HFFc6 (cell line): ENCODE results near the gene TTC4. TPM values are rescaled to one million over a fixed set of nuclear protein-coding genes. Genes with fewer than 3 reads are reported as not detected.

Source experiments
- DNase-seq: peaks from one replicate; pipeline ENCODE4 v3.0.0-alpha.2; 2018
- H3K27ac Mint-ChIP-seq: 2 replicates; pipeline ENCODE4 v1.8.0; 2020; ENCODE audit warnings: mild to moderate bottlenecking, mixed read lengths
- H3K27me3 Mint-ChIP-seq: 2 replicates; pipeline ENCODE4 v1.8.0; 2021; ENCODE audit warnings: mild to moderate bottlenecking, moderate library complexity, mixed read lengths; ENCODE audit not compliant: insufficient read depth
- H3K36me3 Mint-ChIP-seq: 2 replicates; pipeline ENCODE4 v1.8.0; 2021; ENCODE audit warnings: low read depth, mixed read lengths
- H3K4me1 Mint-ChIP-seq: 2 replicates; pipeline ENCODE4 v1.8.0; 2020; ENCODE audit warnings: low read depth, mixed read lengths
- H3K4me3 Mint-ChIP-seq: 2 replicates; pipeline ENCODE4 v1.8.0; 2020; ENCODE audit warnings: mild to moderate bottlenecking, moderate library complexity, mixed read lengths
- H3K9me3 Mint-ChIP-seq: 2 replicates; pipeline ENCODE4 v1.8.0; 2020; ENCODE audit warnings: mild to moderate bottlenecking, mixed read lengths
- total RNA-seq, 6 experiments: library from RNA; stranded (reverse); fragmentation: NEBNext Ultra II Directional; extraction: Animal tissue kit (Norgen Biotek cat#: 25700); gene quantifications; 2 replicates in 1 of 6; 3 replicates in 5 of 6; pipeline ENCODE4 v1.2.3, GENCODE V29; 2021
- TF ChIP-seq, protein P1 (sequence below): fragments of 200-600 bp; sonication (generic); IDR thresholded peaks from 2 replicates; pipeline ENCODE4 v1.5.0; 2021; ENCODE audit warnings: antibody characterized with exemption, mild to moderate bottlenecking

The TTC4 gene
- total RNA-seq, 6 experiments from 2014 or later, result 20.1 to 31.5 (median 28.2) TPM

DNA sequence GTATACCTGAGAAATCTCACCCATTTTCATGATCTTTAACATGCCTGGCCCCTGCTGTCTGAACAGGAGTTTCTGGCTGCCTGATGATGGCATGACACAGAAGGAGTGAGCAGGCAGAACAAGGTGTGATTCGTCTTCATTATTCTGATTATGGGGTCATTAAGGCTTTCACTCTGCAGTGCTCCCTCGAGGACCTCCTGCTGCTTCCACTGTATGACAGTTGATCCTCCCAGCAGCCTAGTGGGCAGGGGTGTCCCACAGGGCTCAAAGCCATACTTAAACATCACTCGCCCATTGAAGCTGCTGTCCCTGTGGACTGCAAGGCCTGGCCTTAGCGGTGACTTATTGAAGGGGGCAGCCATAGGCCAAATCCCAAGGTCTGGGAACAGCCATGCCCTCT is 61.4 kb downstream of the TTC4 start:
- no peak overlapping the region for H3K4me3 Mint-ChIP-seq
- H3K27ac Mint-ChIP-seq, result no peak overlapping the region
- TF ChIP-seq, protein P1, sequence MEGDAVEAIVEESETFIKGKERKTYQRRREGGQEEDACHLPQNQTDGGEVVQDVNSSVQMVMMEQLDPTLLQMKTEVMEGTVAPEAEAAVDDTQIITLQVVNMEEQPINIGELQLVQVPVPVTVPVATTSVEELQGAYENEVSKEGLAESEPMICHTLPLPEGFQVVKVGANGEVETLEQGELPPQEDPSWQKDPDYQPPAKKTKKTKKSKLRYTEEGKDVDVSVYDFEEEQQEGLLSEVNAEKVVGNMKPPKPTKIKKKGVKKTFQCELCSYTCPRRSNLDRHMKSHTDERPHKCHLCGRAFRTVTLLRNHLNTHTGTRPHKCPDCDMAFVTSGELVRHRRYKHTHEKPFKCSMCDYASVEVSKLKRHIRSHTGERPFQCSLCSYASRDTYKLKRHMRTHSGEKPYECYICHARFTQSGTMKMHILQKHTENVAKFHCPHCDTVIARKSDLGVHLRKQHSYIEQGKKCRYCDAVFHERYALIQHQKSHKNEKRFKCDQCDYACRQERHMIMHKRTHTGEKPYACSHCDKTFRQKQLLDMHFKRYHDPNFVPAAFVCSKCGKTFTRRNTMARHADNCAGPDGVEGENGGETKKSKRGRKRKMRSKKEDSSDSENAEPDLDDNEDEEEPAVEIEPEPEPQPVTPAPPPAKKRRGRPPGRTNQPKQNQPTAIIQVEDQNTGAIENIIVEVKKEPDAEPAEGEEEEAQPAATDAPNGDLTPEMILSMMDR, result no peak
- no peak for DNase-seq
- peaks cover 4% of the 10 kb centered on the region; the same call in 1 of the 2 replicates for H3K36me3 Mint-ChIP-seq
- peaks cover 6% of the 10 kb centered on the region for H3K4me1 Mint-ChIP-seq
- peaks cover 29% of the 10 kb centered on the region for H3K27me3 Mint-ChIP-seq
- peaks cover 4% of the 10 kb centered on the region; the same call in 1 of the 2 replicates for H3K9me3 Mint-ChIP-seq

DNA sequence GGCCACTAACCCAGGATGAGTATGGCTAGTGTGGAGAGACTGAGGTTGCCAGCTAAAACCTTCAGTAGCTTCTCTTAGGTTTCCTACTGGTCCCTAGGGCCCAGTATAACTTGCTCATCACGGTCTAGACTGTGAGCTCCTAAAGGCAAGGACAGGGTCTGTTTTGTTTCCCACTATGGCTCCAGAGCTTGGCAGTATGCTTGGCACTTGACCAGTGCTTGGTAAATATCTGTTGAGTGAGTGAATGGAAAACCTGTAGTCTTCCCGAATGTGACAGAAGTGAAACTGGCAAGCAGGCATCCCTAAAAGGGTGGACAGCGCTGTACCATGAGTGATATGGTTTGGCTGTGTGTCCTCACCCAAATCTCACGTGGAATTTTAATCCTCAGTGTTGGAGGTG is 61.8 kb downstream of the TTC4 start:
- peaks cover 33% of the 10 kb centered on the region for H3K27me3 Mint-ChIP-seq
- no peak for DNase-seq
- H3K4me3 Mint-ChIP-seq, result no peak overlapping the region
- H3K4me1 Mint-ChIP-seq, result peaks cover 6% of the 10 kb centered on the region
- no peak overlapping the region for H3K27ac Mint-ChIP-seq
- TF ChIP-seq, protein P1, result no peak
- peaks cover 4% of the 10 kb centered on the region; the same call in 1 of the 2 replicates for H3K9me3 Mint-ChIP-seq
- peaks cover 4% of the 10 kb centered on the region; the same call in 1 of the 2 replicates for H3K36me3 Mint-ChIP-seq

DNA sequence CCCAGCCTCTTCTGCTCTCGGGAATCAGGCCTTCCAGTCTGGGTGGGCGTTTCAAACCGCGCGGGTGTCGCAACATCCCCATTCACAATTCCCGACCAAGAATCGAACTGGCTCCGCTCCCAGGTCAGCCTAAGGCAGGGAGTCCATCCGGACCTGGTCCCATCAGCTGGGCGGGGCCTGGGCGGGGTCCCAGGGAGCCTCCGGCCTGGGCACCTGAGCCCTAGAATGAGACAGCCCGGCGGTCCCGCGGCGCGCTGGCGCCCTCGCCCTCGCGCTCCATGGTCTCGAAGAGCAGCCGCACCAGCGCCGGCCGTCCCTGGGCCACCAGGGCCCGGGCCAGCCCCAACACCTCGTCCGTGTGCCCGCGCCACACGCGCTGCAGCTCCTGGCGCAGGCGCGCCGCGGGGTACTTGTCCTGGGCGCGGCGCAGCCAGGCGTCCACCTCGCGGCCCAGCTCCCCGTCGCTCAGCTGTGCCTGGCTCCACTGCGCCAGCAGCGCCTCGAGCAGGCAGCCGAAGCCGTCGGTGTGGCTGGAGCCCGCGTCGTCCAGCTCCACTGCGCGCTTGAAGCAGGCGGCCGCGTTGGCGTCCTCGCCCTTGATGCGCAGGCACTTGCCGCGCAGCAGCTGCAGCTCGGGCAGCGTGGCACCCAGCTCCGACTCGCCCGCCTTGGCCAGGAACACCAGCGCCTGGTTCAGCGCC is 65.5 kb downstream of the TTC4 start:
- H3K27me3 Mint-ChIP-seq, result peaks cover 40% of the 10 kb centered on the region

DNA sequence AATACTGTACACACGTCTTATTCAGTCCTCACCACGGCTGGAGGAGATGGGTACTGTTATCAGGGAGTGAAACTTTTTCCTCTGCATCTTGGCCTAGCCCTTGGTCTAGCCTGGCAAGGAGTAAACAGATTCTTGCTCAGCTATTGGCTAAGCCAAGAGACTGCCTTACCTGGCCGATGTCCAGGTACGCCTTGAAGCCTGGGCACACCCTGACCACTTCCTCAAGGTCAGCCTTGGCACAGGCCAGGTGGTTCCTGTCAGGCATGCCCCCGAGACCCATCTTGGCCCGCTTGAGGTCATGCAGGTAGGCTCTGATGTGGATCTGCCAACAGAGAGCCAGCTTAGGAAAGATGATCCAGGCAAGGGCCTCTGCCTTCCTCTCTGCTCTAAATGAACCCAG is 66.5 kb downstream of the TTC4 start:
- peaks cover 40% of the 10 kb centered on the region for H3K27me3 Mint-ChIP-seq

More for the DNA sequence above, 65.5 kb downstream of the TTC4 start:
- Mint-ChIP-seq H3K36me3 (no peaks in the 10 kb centered on the region), H3K4me1 (no peaks in the 10 kb centered on the region), H3K27ac (no peak overlapping the region), H3K9me3 (no peaks in the 10 kb centered on the region), H3K4me3 (no peak overlapping the region)
- DNase-seq, result no peak
- TF ChIP-seq, protein P1, result no peak

DNA sequence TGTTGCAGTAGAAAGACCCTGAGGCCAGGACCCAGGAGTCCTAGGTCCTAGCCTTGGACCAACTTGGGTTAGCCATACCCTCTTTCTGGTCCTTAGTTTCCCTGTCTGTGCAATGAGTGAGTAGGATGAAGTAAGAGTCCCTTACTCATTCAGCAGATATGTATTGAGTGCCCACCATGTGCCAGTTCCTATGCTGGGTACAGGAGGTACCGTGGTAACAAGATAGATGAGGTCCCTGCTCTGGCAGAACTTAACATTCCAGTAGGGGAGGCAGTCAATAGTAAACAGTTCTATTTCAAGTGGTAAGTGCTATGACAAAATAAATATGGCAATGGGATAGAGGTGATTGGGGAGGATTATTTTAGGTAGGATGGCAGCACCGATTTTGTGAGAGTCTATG is 66.9 kb downstream of the TTC4 start:
- peaks cover 37% of the 10 kb centered on the region for H3K27me3 Mint-ChIP-seq
- H3K4me3 Mint-ChIP-seq, result no peak overlapping the region
- H3K4me1 Mint-ChIP-seq, result no peaks in the 10 kb centered on the region
- no peaks in the 10 kb centered on the region for H3K9me3 Mint-ChIP-seq
- no peak overlapping the region for H3K27ac Mint-ChIP-seq
- no peak for DNase-seq
- no peaks in the 10 kb centered on the region for H3K36me3 Mint-ChIP-seq
- TF ChIP-seq, protein P1, result no peak

More for the DNA sequence above, 66.5 kb downstream of the TTC4 start:
- Mint-ChIP-seq H3K4me3 (no peak overlapping the region), H3K4me1 (no peaks in the 10 kb centered on the region), H3K27ac (no peak overlapping the region), H3K9me3 (no peaks in the 10 kb centered on the region), H3K36me3 (no peaks in the 10 kb centered on the region)
- DNase-seq, result no peak
- TF ChIP-seq, protein P1, result no peak
